H1 (cell line): ENCODE measurements around the gene PYGB. TPM values are rescaled to one million over a fixed set of nuclear protein-coding genes. Genes with fewer than 3 reads are reported as not detected.

Experiments
- CEBPB ChIP-seq: IDR thresholded peaks from 2 replicates; pipeline ENCODE4 v1.6.1; 2012; ENCODE audit warnings: low read depth, low read length
- CHD2 ChIP-seq: IDR thresholded peaks from 2 replicates; pipeline ENCODE4 v1.6.1; 2012; ENCODE audit warnings: low read length, improper control_type of control experiment
- HDAC2 ChIP-seq, 2 experiments: fragments of 300-600 bp in 1 of 2; sonication (generic) in 1 of 2; IDR thresholded peaks; 2 replicates each; pipeline ENCODE4 v1.6.1; 2011 to 2012; ENCODE audit warnings: low read depth in 2 of 2, low read length in 2 of 2, mild to moderate bottlenecking in 2 of 2, moderate library complexity in 2 of 2, borderline replicate concordance in 1 of 2, inconsistent platforms in 1 of 2
- ZNF274 ChIP-seq: IDR thresholded peaks from 2 replicates; pipeline ENCODE4 v1.7.0; 2012; ENCODE audit warnings: low read length, borderline replicate concordance; ENCODE audit errors: extremely low read depth
- polyA plus RNA-seq, 7 experiments: library from polyadenylated mRNA; depleted of rRNA in 3 of 7; stranded (reverse) in 5 of 7; unstranded in 2 of 7; fragments of >200 nt in 5 of 7; fragments of 200-250 nt in 2 of 7; gene quantifications; 1 replicate in 5 of 7; 2 replicates in 1 of 7; 4 replicates in 1 of 7; pipeline versions ENCODE4 v1.2.1 to v1.2.3, GENCODE V29; 2011 to 2013; ENCODE audit warnings: missing spikeins in 2 of 7, mixed read lengths in 2 of 7
- total RNA-seq: library from RNA; stranded (reverse); fragmentation: NEBNext Ultra II Directional; extraction: Animal tissue kit (Norgen Biotek cat#: 25700); gene quantifications from 2 replicates; pipeline ENCODE4 v1.2.1, GENCODE V29; 2021

Gene PYGB
- total and polyA plus RNA-seq, 2 of the 8 experiments (the other 6 are each of a cell fraction or from before 2014, with no cell fraction given): 26.6 to 56.0 TPM

GRCh38 chr20:25218109-25218486 is 29.8 kb upstream of the PYGB start (continued):
- TF ChIP-seq ZNF274: no peak
- TF ChIP-seq CHD2: no peak
- TF ChIP-seq HDAC2 (IDR thresholded peaks at IDR 0.05; ENCODE audit: borderline replicate concordance in 1 of 2, low read depth in 2 of 2, low read length in 2 of 2): no peak
- TF ChIP-seq CEBPB: no peak
